AG04450 (cell line): ENCODE data around the gene CCDC51. TPM values are rescaled to one million over a fixed set of nuclear protein-coding genes. Genes with fewer than 3 reads are reported as not detected.

ENCODE experiments used
- CTCF ChIA-PET: fragments of 300-600, 350-600 bp; formaldehyde crosslinking; extraction: SDS; loops from one replicate; lab custom pipeline; 2022; ENCODE audit warnings: antibody characterized with exemption, inconsistent platforms; lab: Charles Lee
- POLR2A ChIA-PET: fragments of 350-600 bp; formaldehyde crosslinking; extraction: SDS; loops from one replicate; lab custom pipeline; 2021; ENCODE audit warnings: antibody characterized with exemption, inconsistent platforms; lab: Yijun Ruan, JAX
- DNase-seq: peaks from one replicate; pipeline ENCODE4 v3.0.0-alpha.2; 2011; ENCODE audit warnings: low read depth, low spot score
- H3K27ac ChIP-seq: one replicate; pipeline ENCODE4 v1.5.1; 2012; ENCODE audit warnings: low read depth, low read length, control low read depth
- H3K27me3 ChIP-seq: one replicate; pipeline ENCODE4 v1.6.0; 2012; ENCODE audit warnings: low read length; ENCODE audit not compliant: control insufficient read depth, insufficient read depth
- H3K4me3 ChIP-seq: 2 replicates; pipeline ENCODE4 v1.5.1; 2011; ENCODE audit warnings: mild to moderate bottlenecking, low read depth, low read length, control low read depth
- H3K9me3 ChIP-seq: 2 replicates; pipeline ENCODE4 v1.5.1; 2012; ENCODE audit warnings: low read length; ENCODE audit not compliant: control insufficient read depth, insufficient read depth
- polyA plus RNA-seq: library from polyadenylated mRNA; depleted of rRNA; stranded (reverse); fragments of >200 nt; gene quantifications from 2 replicates; pipeline ENCODE4 v1.2.3, GENCODE V29; 2011
- TF ChIP-seq, protein P1 (sequence below): IDR thresholded peaks from 2 replicates; pipeline ENCODE4 v1.5.1; 2011; ENCODE audit warnings: low read depth, low read length, control low read depth, inconsistent platforms

CCDC51 gene
- polyA plus RNA-seq, 1 experiment = 9.5 TPM

DNA sequence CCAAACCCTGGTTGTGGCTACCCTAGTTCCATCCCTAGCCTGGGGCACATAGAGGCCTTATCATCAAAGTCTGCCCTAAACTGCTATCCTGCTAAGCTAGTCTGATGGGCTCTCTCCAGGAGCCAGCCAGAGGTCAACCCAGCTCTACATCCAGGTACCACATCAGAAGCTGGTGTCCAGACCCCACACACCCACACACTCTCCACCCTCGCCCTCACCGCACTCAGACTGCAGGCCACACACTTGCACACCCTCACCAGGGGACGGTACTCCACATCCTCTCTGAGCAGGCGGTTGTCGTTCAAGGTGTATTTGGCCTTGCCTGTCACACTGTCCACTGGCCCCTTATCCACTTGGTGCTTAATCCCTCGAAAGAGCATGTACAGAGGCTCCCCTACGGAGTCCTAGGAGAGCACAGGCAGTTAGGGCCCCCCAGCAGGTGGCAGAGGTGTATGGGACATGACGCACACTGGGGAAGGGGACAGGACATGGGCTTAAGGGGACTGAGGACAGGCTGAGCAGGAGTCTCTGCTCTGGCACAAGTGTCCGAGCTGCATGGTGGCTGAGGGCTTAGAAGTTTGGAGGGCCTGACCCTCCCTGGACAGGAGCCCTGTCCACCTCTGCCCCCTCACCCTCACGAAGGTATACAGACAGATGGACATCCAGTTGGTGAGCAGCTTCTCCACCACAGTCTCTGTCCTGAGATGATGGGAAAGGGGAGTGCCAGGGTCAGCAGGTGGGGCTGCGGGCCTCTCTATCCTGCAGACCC lies 28.1 kb downstream of the CCDC51 start:
- Histone ChIP-seq H3K27ac (no peak overlapping the region), H3K9me3 (no peaks in the 10 kb centered on the region), H3K27me3 (no peaks in the 10 kb centered on the region), H3K4me3 (no peak overlapping the region)
- ChIA-PET CTCF (interaction anchor here (1.5 to 1.9 kb wide), 2 partner anchors 11 to 24 kb away, joined by 7 to 8 read pairs; no protein-coding TSS in a partner anchor), POLR2A (no interaction called here)
- DNase-seq = no peak
- TF ChIP-seq, protein P1, sequence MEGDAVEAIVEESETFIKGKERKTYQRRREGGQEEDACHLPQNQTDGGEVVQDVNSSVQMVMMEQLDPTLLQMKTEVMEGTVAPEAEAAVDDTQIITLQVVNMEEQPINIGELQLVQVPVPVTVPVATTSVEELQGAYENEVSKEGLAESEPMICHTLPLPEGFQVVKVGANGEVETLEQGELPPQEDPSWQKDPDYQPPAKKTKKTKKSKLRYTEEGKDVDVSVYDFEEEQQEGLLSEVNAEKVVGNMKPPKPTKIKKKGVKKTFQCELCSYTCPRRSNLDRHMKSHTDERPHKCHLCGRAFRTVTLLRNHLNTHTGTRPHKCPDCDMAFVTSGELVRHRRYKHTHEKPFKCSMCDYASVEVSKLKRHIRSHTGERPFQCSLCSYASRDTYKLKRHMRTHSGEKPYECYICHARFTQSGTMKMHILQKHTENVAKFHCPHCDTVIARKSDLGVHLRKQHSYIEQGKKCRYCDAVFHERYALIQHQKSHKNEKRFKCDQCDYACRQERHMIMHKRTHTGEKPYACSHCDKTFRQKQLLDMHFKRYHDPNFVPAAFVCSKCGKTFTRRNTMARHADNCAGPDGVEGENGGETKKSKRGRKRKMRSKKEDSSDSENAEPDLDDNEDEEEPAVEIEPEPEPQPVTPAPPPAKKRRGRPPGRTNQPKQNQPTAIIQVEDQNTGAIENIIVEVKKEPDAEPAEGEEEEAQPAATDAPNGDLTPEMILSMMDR = no peak

DNA sequence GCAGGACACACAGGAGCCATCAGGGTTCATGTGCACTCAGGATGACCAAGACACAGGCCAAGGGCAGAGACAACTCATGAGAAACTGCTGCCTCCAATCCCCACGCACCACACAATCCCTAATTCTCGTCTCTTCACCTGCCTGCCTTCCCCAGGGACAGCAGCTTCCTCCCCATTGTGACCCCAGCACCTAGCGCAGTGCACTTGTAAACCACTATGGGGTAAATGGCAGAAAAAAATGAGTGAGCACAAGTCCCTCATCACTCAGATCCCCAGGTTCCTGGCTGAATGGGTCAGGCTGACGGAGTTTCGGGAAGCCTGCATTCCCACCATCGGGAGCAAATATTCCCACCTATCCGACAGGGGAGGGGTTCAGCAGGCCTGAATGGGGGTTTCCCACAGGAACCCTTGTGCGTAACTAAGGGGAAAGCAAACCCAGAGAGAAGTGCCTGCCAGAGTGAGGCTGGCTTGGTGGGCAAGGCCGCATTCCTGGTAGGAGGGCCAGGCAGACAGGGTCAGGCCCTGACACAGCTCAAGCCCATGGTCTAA lies 28.8 kb downstream of the CCDC51 start:
- CTCF ChIA-PET = interaction anchor here (1.6 to 5.5 kb wide), 2 partner anchors 10 to 25 kb away, joined by 4 to 38 read pairs; no protein-coding TSS in a partner anchor
- TF ChIP-seq, protein P1 = no peak

DNA sequence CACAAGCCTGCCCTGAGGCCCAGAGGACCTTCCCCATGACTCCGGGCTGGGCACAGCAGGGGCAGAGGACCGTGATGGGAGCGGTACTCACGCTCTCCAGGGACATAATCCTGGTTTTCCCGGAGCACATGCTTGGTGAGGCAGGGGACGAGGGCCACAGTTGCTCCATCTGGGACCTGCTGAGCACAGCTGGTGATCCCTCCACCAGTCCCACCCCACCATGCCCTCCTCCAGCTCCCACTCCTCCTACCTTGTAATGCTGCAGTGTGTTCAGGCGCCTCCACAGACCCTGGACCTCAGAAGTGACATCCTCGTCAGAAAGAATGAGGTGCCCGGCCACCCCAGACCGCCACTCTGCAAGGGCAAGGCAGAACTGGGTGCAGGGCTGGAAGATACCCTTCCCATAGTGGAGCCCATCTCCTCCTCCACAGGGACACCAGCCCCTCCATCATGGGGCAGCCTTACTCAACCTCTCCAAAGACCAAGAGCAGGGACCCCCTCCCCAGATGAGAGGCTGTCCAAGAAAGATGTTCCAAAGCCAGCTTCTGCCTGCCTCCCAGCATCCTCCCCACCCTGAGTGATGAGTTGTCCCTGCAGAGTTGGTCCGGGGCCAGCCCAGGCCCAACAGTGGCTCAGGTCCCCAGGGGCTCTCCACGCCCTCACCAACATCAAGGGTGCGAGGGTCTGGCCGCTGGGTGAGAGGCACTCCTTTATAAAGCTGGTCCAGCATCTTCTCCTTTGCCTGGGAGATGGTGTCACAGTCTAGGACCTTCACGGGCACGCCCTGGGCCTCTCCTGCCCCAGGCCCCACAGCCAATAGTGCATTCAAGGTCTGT lies 29.5 kb downstream of the CCDC51 start:
- DNase-seq = no peak
- POLR2A ChIA-PET = no interaction called here
- CTCF ChIA-PET = interaction anchor here (1.6 to 5.5 kb wide), 2 partner anchors 10 to 26 kb away, joined by 4 to 38 read pairs; no protein-coding TSS in a partner anchor
- Histone ChIP-seq H3K27me3 (no peaks in the 10 kb centered on the region), H3K27ac (no peak overlapping the region), H3K9me3 (no peaks in the 10 kb centered on the region; the same call in 1 of the 2 replicates), H3K4me3 (no peak overlapping the region)
- TF ChIP-seq, protein P1 = no peak

More for the DNA sequence above, 28.8 kb downstream of the CCDC51 start:
- POLR2A ChIA-PET = no interaction called here
- Histone ChIP-seq H3K27me3 (no peaks in the 10 kb centered on the region), H3K4me3 (no peak overlapping the region), H3K27ac (no peak overlapping the region), H3K9me3 (no peaks in the 10 kb centered on the region)
- DNase-seq = no peak

DNA sequence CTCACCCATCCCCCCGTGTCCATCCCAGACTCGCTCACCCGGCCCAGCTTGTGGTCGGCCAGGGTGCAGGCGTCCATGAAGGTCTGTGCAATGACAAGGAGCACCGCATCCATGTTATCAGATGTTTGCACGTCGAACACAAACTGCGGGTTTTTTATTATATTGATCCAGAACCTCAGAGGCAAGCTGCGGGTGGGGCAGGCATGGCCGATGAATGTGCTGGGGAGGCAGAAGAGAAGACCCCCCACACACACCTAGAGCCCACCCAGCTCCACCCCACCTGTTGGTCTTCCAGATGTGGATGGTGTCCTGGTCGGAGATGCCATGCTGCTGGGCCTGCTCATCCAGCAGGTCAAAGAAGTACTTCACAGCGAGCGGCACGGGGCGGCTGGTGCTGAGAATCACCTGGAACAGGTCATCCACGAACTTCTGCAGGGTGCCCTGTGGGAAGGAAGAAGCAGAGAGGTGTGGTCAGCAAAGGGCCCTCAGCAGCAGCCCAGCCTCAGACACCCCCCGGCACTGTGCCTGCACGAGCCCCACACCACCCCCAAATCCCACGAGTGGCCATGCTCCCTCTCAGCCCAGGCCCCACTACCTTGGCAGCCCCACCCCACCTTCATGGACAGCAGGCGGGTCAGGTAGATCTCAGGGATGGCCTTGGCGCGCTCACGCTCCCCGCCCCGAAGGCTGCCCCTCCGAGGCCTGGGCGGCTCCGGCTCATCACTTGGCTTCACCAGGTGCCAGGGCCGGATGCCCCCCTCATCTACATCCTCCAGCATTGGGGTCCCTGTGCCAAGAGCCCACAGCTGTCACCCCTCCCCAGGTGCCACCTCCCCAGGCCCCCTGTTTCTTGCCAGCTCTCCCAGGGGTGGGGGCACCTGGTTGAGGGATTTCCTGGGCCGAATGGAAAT lies 30.4 kb downstream of the CCDC51 start:
- H3K4me3 ChIP-seq = no peak overlapping the region

More for the DNA sequence above, 30.4 kb downstream of the CCDC51 start:
- CTCF ChIA-PET = interaction anchor here (0.8 to 5.5 kb wide), 3 partner anchors 9 to 27 kb away, joined by 3 to 38 read pairs (median 4); no protein-coding TSS in a partner anchor
- TF ChIP-seq, protein P1 = no peak
- DNase-seq = no peak
- no peaks in the 10 kb centered on the region; the same call in 1 of the 2 replicates for H3K9me3 ChIP-seq
- POLR2A ChIA-PET = no interaction called here
- H3K27me3 ChIP-seq = no peaks in the 10 kb centered on the region
- H3K27ac ChIP-seq = no peak overlapping the region
